ENCODE data around the gene ELOVL3.

Gene ELOVL3

GRCh38 chr10:102254426-102254825 is 28.3 kb downstream of the ELOVL3 start:
- no peak for DNase-seq

GRCh38 chr10:102255404-102255803 is 29.3 kb downstream of the ELOVL3 start:
- DNase-seq, result no peak

- DNase-seq, result no peak
These were observed 35.1 kb downstream of the ELOVL3 start for GRCh38 chr10:102261196-102261595.

GRCh38 chr10:102261842-102262241 is 35.7 kb downstream of the ELOVL3 start:
- DNase-seq, result no peak

GRCh38 chr10:102262744-102263370 is 36.8 kb downstream of the ELOVL3 start:
- DNase-seq, result no peak

GRCh38 chr10:102264371-102264770 is 38.3 kb downstream of the ELOVL3 start:
- no peak for DNase-seq

- no peak for DNase-seq
These were observed 40.6 kb downstream of the ELOVL3 start for GRCh38 chr10:102266670-102267069.

GRCh38 chr10:102267748-102268147 is 41.6 kb downstream of the ELOVL3 start:
- DNase-seq, result no peak

- DNase-seq, result no peak
These were observed 42.3 kb downstream of the ELOVL3 start for GRCh38 chr10:102268375-102268888.

- DNase-seq, result no peak
These were observed 42.9 kb downstream of the ELOVL3 start for GRCh38 chr10:102269017-102269416.

GRCh38 chr10:102274062-102274461 is 48.0 kb downstream of the ELOVL3 start:
- no peak for DNase-seq

- DNase-seq, result no peak
These were observed 49.2 kb downstream of the ELOVL3 start for GRCh38 chr10:102275343-102275742.

GRCh38 chr10:102279104-102279503 is 53.0 kb downstream of the ELOVL3 start:
- DNase-seq, result no peak
